Ascending aorta (tissue), 2 donors: ENCODE results near the gene TAF11. TPM values are rescaled to one million over a fixed set of nuclear protein-coding genes. Genes with fewer than 3 reads are reported as not detected.

Source experiments
- DNase-seq, 2 donors: peaks; one replicate each; pipeline ENCODE4 v3.0.0-alpha.2; 2019; ENCODE audit warnings: low spot score in 2 of 2
- H3K27ac ChIP-seq, 2 donors: fragments of 200-600 bp; sonication (generic); one replicate each; pipeline ENCODE4 v1.5.1; 2016 to 2017; ENCODE audit warnings: mild to moderate bottlenecking in 1 of 2
- H3K27me3 ChIP-seq: fragments of 200-600 bp; sonication (generic); one replicate; pipeline ENCODE4 v1.5.1; 2017
- H3K36me3 ChIP-seq, 2 donors: fragments of 200-600 bp; sonication (generic); one replicate each; pipeline ENCODE4 v1.5.1; 2016
- H3K4me1 ChIP-seq, 2 donors: fragments of 200-600 bp; sonication (generic); one replicate each; pipeline ENCODE4 v1.5.1; 2016 to 2017; ENCODE audit warnings: mild to moderate bottlenecking in 1 of 2
- H3K4me3 ChIP-seq, 2 donors: fragments of 200-600 bp; sonication (generic); one replicate each; pipeline ENCODE4 v1.5.1; 2016 to 2017; ENCODE audit warnings: mild to moderate bottlenecking in 1 of 2
- H3K9me3 ChIP-seq, 2 donors: fragments of 200-600 bp; sonication (generic); one replicate each; pipeline ENCODE4 v1.5.1; 2016
- intact Hi-C: fragments of 100-400 bp; cut with DNase I; formaldehyde crosslinking; loops from one replicate; pipeline ENCODE4 v1.15.1; 2023
- total RNA-seq: library from RNA; depleted of rRNA; stranded (reverse); fragments of >200 nt; gene quantifications from one replicate; pipeline ENCODE4 v1.1.0, GENCODE V29; 2016
- TF ChIP-seq, protein P1 (sequence below), 3 experiments: fragments of 200-600 bp in 2 of 3; fragments of 450-650 bp in 1 of 3; sonication (generic) in 2 of 3; IDR thresholded peaks; one replicate each; pipeline ENCODE4 v1.5.1; 2016 to 2019; ENCODE audit warnings: antibody characterized with exemption in 3 of 3, mild to moderate bottlenecking in 1 of 3, moderate library complexity in 1 of 3

The TAF11 gene
- total RNA-seq, 1 donor from 2014 or later: 0.85 TPM

DNA sequence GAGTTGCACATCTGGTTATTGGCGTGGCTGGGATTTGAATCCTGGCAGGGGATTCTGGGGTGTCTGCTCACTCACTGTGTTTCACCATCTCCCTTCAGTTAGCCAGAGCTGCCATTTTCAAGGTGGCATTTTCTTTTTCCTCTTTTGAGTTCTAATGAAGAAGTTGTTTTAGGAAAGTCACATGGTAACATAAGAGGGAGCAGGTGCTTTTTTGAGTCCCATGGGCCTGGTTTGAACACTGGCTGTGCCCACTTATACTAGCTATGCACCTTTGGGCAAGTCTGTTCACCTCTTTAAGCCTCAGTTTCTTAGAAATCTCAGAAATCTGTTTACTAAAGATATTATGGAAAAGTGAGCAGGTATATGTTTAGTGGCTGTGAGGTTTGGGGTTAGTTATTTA, 40.9 kb upstream of the TAF11 start:
- Histone ChIP-seq H3K36me3 (no peaks in the 10 kb centered on the region), H3K27ac (no peak overlapping the region), H3K9me3 (no peaks in the 10 kb centered on the region), H3K4me3 (no peak overlapping the region), H3K4me1 (no peaks in the 10 kb centered on the region), H3K27me3 (no peaks in the 10 kb centered on the region)
- intact Hi-C loops: no loop called here
- DNase-seq: no peak
- TF ChIP-seq, protein P1, sequence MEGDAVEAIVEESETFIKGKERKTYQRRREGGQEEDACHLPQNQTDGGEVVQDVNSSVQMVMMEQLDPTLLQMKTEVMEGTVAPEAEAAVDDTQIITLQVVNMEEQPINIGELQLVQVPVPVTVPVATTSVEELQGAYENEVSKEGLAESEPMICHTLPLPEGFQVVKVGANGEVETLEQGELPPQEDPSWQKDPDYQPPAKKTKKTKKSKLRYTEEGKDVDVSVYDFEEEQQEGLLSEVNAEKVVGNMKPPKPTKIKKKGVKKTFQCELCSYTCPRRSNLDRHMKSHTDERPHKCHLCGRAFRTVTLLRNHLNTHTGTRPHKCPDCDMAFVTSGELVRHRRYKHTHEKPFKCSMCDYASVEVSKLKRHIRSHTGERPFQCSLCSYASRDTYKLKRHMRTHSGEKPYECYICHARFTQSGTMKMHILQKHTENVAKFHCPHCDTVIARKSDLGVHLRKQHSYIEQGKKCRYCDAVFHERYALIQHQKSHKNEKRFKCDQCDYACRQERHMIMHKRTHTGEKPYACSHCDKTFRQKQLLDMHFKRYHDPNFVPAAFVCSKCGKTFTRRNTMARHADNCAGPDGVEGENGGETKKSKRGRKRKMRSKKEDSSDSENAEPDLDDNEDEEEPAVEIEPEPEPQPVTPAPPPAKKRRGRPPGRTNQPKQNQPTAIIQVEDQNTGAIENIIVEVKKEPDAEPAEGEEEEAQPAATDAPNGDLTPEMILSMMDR (IDR thresholded peaks at IDR 0.05): no peak

DNA sequence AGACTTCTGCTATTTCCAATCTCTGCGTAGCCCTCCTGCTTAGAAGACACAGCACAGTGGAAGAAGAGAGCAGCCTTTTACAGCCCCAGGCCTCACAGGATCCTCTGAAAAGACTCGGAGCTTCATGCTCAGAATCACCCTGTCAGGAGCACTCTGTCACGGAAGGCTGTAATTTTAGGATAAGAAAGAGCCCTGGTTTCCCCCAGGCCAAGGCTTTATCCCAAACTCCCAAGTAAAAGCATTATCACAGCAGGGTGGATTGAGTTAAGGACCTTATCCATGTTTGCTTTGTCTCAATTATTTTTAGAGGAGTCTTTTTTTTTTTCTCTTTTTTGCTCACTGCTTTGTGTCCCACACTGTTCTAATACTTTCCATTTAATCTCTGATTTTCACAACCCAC, 40.4 kb upstream of the TAF11 start:
- Histone ChIP-seq H3K27me3 (no peaks in the 10 kb centered on the region), H3K9me3 (no peaks in the 10 kb centered on the region), H3K4me3 (no peak overlapping the region), H3K36me3 (no peaks in the 10 kb centered on the region), H3K27ac (no peak overlapping the region), H3K4me1 (no peaks in the 10 kb centered on the region)
- DNase-seq: no peak
- intact Hi-C loops: no loop called here
- TF ChIP-seq, protein P1 (IDR thresholded peaks at IDR 0.05): no peak

DNA sequence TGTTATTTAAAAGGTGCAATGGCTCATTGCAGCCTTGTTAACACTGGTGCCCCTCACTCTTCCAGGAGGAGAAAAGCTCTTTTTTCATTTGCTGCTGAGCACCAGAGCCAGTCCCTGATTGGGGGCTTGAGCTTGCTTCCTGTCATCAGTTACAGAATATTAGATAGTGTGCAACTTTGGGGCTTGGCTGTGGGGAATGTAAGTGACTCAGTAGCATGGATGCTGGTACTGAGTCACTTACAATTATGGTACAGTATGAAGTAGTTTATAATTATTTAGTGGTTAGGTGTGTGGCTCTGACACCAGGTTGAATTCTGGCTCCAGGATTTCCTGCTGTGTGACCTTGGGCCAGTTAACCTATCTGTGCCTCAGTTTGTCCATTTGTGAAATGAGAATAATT, 38.8 kb upstream of the TAF11 start:
- DNase-seq: no peak
- H3K27me3 ChIP-seq: no peaks in the 10 kb centered on the region
- no peak overlapping the region for H3K4me3 ChIP-seq
- H3K9me3 ChIP-seq: no peaks in the 10 kb centered on the region
- TF ChIP-seq, protein P1 (IDR thresholded peaks at IDR 0.05): no peak
- intact Hi-C loops: no loop called here
- H3K36me3 ChIP-seq: no peaks in the 10 kb centered on the region
- H3K27ac ChIP-seq: no peak overlapping the region
- no peaks in the 10 kb centered on the region for H3K4me1 ChIP-seq

DNA sequence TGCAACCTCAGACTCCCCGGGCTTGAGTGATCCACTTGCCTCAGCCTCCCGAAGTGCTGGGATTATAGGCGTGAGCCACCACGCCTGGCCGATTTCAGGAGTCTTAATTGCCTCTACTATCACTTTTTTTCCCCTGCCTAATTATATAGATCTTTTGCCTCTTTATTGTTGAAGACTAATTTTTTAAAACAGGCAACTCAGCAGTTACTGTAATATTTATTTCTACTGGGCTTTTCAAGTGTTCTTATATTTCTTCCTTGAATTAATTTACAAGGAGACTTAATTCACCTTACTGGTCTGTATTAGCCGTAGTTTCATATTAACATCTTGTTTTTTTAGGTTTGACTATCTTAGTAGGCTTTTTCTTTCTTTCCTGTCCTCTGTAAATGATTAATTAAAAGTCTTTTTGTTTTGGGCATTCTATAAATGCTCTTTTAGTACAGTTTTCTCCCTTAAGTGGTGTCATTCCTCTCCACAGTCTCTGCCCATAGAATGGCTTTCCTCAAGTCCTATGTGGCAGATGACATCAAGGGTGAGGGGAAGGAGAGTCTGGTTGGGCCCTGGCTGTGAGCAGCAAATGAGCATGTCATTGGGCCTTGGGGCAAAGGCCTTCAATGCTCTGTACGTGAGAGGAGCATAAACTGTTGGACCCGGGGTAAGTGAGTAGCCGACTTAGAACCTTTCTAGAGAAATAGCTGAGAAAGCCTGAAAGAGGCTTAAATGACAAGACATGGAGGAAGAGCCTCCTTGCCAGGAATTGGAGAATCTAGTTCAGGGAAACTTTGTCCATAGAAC, 37.2 kb upstream of the TAF11 start:
- Histone ChIP-seq H3K27ac (no peak overlapping the region), H3K36me3 (no peaks in the 10 kb centered on the region), H3K9me3 (no peaks in the 10 kb centered on the region), H3K4me1 (no peaks in the 10 kb centered on the region), H3K4me3 (no peak overlapping the region), H3K27me3 (no peaks in the 10 kb centered on the region)
- intact Hi-C loops: no loop called here
- TF ChIP-seq, protein P1 (IDR thresholded peaks at IDR 0.05): no peak
- DNase-seq: no peak

DNA sequence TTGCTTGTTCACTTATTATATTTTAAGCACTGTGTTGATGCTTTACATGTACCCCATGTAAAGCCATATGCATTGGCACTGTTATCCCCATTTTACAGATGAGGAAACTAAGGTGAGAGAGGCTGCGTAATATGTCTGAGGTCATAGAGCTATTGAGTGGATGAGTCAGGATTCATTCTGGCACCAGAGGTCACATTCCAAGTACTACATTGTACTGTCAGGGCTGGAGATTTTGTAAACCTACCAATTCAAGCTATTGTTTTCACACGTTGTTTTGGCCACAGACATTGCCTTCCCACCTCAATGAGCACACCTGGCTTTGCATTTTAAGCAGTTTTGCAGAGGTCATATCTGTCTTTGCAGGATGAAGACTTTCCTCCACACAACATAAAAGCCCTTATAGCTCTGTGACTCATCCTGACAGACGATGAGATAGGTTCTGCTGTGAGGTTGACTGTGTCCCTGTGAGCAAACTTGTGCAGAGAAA, 34.4 kb upstream of the TAF11 start:
- Histone ChIP-seq H3K4me1 (peaks cover 0 to 17% of the 10 kb centered on the region in 2 donors), H3K4me3 (no peak overlapping the region), H3K27me3 (no peaks in the 10 kb centered on the region), H3K36me3 (no peaks in the 10 kb centered on the region), H3K27ac (no peak overlapping the region), H3K9me3 (no peaks in the 10 kb centered on the region)
- no peak for DNase-seq
- TF ChIP-seq, protein P1 (IDR thresholded peaks at IDR 0.05): no peak
- intact Hi-C loops: no loop called here
